Measurements from ENCODE around the gene ATG9B. TPM values are rescaled to one million over a fixed set of nuclear protein-coding genes. Genes with fewer than 3 reads are reported as not detected.

ATG9B gene
- total and polyA plus RNA-seq, 2 donors (not counting 1 experiment from before 2014, with no cell fraction given) = 5.1 to 7.2 TPM

DNA sequence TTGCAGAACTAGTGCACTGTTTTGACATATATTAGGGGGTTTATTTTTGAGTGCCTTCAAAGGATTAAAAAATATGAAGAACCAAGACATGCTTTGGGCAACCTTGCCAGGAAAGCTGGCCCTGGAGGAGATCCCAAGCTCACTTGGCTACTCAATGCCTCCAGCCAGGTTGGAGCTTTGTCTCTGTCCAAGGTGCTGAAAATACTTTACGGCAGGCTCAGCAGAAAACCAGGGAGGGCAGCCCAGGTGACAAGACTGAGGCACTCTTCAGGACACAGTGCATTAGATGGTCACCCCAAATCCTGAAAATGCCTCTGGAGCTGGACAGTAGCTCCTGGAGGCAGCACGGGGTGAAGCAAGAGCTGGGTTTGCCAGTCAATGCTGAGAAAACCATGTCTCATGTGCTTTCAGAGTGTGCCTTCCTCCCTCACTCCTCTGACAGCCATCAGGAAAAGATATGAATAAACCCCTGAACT, 40.4 kb downstream of the ATG9B start:
- Histone ChIP-seq H3K9ac (ENCODE audit: low read length) (no peak overlapping the region), H3K27ac (ENCODE audit: low read length in 2 of 2) (no peak overlapping the region), H4K20me1 (ENCODE audit: control insufficient read depth, insufficient read depth, low read length, poor library complexity, severe bottlenecking) (no peaks in the 10 kb centered on the region), H3K4me1 (ENCODE audit: control insufficient read depth in 2 of 2, insufficient read depth in 2 of 2, low read length in 2 of 2) (peaks cover 10% of the 10 kb centered on the region in 2 donors), H2AFZ (ENCODE audit: insufficient read depth, low read depth, low read length, poor library complexity, severe bottlenecking) (no peak overlapping the region), H3K79me2 (ENCODE audit: control insufficient read depth, insufficient read depth, low read length) (no peaks in the 10 kb centered on the region), H3K9me3 (ENCODE audit: control extremely low read depth in 1 of 3, control insufficient read depth in 2 of 3, insufficient read depth in 1 of 3, low read length in 2 of 3) (peaks cover 0 to 5% (median 0%) of the 10 kb centered on the region in 3 donors), H3K4me2 (replicated peaks; ENCODE audit: low read depth, low read length, poor library complexity, severe bottlenecking) (no peak overlapping the region), H3K36me3 (replicated peaks in 1 of 2; ENCODE audit: control extremely low read depth in 1 of 2, control insufficient read depth in 1 of 2, extremely low read depth in 1 of 2, insufficient read depth in 2 of 2, low read length in 1 of 2) (no peaks in the 10 kb centered on the region), H3K4me3 (ENCODE audit: control extremely low read depth in 1 of 5, extremely low read depth in 1 of 5, insufficient read depth in 1 of 5, low read depth in 2 of 5, low read length in 4 of 5) (no peak overlapping the region), H3K27me3 (replicated peaks in 1 of 4; ENCODE audit: control extremely low read depth in 1 of 4, control insufficient read depth in 3 of 4, insufficient read depth in 4 of 4, low read length in 3 of 4) (peaks cover 0 to 61% (median 13%) of the 10 kb centered on the region in 4 experiments)
- whole genome bisulfite sequencing (ENCODE audit: insufficient coverage) = 11% methylated on average over 2 of the region's 2 CpGs
- Mint-ChIP-seq H3K27ac (no peak overlapping the region), H3K9me3 (ENCODE audit: insufficient read depth) (no peaks in the 10 kb centered on the region), H3K27me3 (peaks cover 59% of the 10 kb centered on the region), H3K4me3 (no peak overlapping the region), H3K4me1 (peaks cover 14% of the 10 kb centered on the region)
- POLR2A ChIA-PET = no interaction called here
- no peak for TF ChIP-seq EZH2 (IDR thresholded peaks at IDR 0.05; ENCODE audit: borderline replicate concordance, insufficient read depth, low read depth, low read length, poor library complexity, severe bottlenecking)
- TF ChIP-seq, protein P1, sequence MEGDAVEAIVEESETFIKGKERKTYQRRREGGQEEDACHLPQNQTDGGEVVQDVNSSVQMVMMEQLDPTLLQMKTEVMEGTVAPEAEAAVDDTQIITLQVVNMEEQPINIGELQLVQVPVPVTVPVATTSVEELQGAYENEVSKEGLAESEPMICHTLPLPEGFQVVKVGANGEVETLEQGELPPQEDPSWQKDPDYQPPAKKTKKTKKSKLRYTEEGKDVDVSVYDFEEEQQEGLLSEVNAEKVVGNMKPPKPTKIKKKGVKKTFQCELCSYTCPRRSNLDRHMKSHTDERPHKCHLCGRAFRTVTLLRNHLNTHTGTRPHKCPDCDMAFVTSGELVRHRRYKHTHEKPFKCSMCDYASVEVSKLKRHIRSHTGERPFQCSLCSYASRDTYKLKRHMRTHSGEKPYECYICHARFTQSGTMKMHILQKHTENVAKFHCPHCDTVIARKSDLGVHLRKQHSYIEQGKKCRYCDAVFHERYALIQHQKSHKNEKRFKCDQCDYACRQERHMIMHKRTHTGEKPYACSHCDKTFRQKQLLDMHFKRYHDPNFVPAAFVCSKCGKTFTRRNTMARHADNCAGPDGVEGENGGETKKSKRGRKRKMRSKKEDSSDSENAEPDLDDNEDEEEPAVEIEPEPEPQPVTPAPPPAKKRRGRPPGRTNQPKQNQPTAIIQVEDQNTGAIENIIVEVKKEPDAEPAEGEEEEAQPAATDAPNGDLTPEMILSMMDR (IDR thresholded peaks at IDR 0.05) = no peak
- peak; percentile 61 for DNase-seq
- no peak for ATAC-seq (ENCODE audit: low read depth)
- CTCF ChIA-PET = interaction anchor here (1.0 to 4.4 kb wide), 10 partner anchors 9 to 535 kb away, joined by 3 to 39 read pairs (median 6); no protein-coding TSS in a partner anchor
- intact Hi-C loops (cut with micrococcal nuclease) = loop anchor here (1.0 to 10.0 kb wide), 2 partner anchors 10 to 209 kb away; no protein-coding TSS in a partner anchor

DNA sequence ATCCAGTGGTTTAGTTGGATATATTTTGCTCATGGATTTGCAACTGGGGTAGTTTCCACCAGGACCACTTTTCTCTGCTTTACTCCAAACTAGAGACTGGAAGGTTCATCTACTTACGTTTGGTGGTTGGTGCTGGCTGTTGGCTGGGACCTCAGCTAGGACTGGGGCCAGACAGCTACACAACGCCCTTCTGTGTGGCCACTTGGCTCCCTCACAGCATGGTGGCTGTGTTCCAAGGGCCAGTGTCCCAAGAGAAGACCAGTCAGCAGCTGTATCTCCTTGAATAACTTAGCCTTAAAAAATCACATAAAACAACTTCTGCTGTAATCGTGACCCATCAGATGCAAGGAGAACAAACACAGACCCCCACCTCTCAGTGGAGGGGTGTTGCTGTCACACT, 41.9 kb downstream of the ATG9B start:
- H3K4me3 ChIP-seq (ENCODE audit: control extremely low read depth in 1 of 5, extremely low read depth in 1 of 5, insufficient read depth in 1 of 5, low read depth in 2 of 5, low read length in 4 of 5) = no peak overlapping the region
- H3K4me1 ChIP-seq (ENCODE audit: control insufficient read depth in 2 of 2, insufficient read depth in 2 of 2, low read length in 2 of 2) = peaks cover 10 to 11% of the 10 kb centered on the region in 2 donors
- CTCF ChIA-PET = no interaction called here
- Mint-ChIP-seq H3K4me1 (peaks cover 14% of the 10 kb centered on the region), H3K27ac (no peak overlapping the region), H3K4me3 (no peak overlapping the region), H3K27me3 (peaks cover 51% of the 10 kb centered on the region), H3K9me3 (ENCODE audit: insufficient read depth) (no peaks in the 10 kb centered on the region)
- H3K79me2 ChIP-seq (ENCODE audit: control insufficient read depth, insufficient read depth, low read length) = no peaks in the 10 kb centered on the region
- no peak overlapping the region for H3K27ac ChIP-seq (ENCODE audit: low read length in 2 of 2)
- H3K9me3 ChIP-seq (ENCODE audit: control extremely low read depth in 1 of 3, control insufficient read depth in 2 of 3, insufficient read depth in 1 of 3, low read length in 2 of 3) = peaks cover 0 to 9% (median 0%) of the 10 kb centered on the region in 3 donors
- POLR2A ChIA-PET = no interaction called here
- intact Hi-C loops (cut with micrococcal nuclease) = loop anchor here (10.0 kb wide), 1 partner anchor 208 kb away; no protein-coding TSS in a partner anchor
- no CpG with 5 or more reads among the region's 3 CpGs for WGBS (ENCODE audit: insufficient coverage)
- H2AFZ ChIP-seq (ENCODE audit: insufficient read depth, low read depth, low read length, poor library complexity, severe bottlenecking) = no peak overlapping the region
- no peaks in the 10 kb centered on the region for H3K36me3 ChIP-seq (replicated peaks in 1 of 2; ENCODE audit: control extremely low read depth in 1 of 2, control insufficient read depth in 1 of 2, extremely low read depth in 1 of 2, insufficient read depth in 2 of 2, low read length in 1 of 2)
- TF ChIP-seq EZH2 (IDR thresholded peaks at IDR 0.05; ENCODE audit: borderline replicate concordance, insufficient read depth, low read depth, low read length, poor library complexity, severe bottlenecking) = no peak
- TF ChIP-seq, protein P1 (IDR thresholded peaks at IDR 0.05) = no peak
- ATAC-seq (ENCODE audit: low read depth) (no peak), DNase-seq (no peak)
- no peak overlapping the region for H3K4me2 ChIP-seq (replicated peaks; ENCODE audit: low read depth, low read length, poor library complexity, severe bottlenecking)
- peaks cover 0 to 56% (median 16%) of the 10 kb centered on the region in 4 experiments for H3K27me3 ChIP-seq (replicated peaks in 1 of 4; ENCODE audit: control extremely low read depth in 1 of 4, control insufficient read depth in 3 of 4, insufficient read depth in 4 of 4, low read length in 3 of 4)
- H3K9ac ChIP-seq (ENCODE audit: low read length) = no peak overlapping the region
- H4K20me1 ChIP-seq (ENCODE audit: control insufficient read depth, insufficient read depth, low read length, poor library complexity, severe bottlenecking) = no peaks in the 10 kb centered on the region
